Erythroblast (primary cell): ENCODE data around the gene ITGB2.
A peak's percentile ranks its signal among the peaks of the same experiment; 100 is the strongest.

Source experiments
- DNase-seq, 2 experiments: peaks; one replicate each; lab custom pipeline; 2025; lab: John Stamatoyannopoulos, UW
- GATA1 ChIP-seq: IDR thresholded peaks from 2 replicates; pipeline ENCODE4 v1.6.1; 2011; ENCODE audit warnings: low read depth, mild to moderate bottlenecking, control low read depth, low read length, moderate library complexity
- POLR2A ChIP-seq: IDR thresholded peaks from 2 replicates; pipeline ENCODE4 v1.6.1; 2011; ENCODE audit warnings: mild to moderate bottlenecking, low read length

The ITGB2 gene

GRCh38 chr21:44872649-44873355 lies 47.9 kb downstream of the ITGB2 start:
- TF ChIP-seq GATA1 = no peak
- no peak for TF ChIP-seq POLR2A
- peak; percentile 70 to 71 for DNase-seq

GRCh38 chr21:44872323-44872648 lies 48.4 kb downstream of the ITGB2 start:
- TF ChIP-seq GATA1 = no peak
- TF ChIP-seq POLR2A = no peak
- peak in 1 of 2 experiments; percentile 66 for DNase-seq

GRCh38 chr21:44871576-44872269 lies 49.0 kb downstream of the ITGB2 start:
- DNase-seq = peak; percentile 34 to 51
- TF ChIP-seq POLR2A = no peak
- TF ChIP-seq GATA1 = no peak

- peak in 1 of 2 experiments; percentile 56 for DNase-seq
- TF ChIP-seq POLR2A (no peak), GATA1 (no peak)
Observed at GRCh38 chr21:44870748-44871495, 49.8 kb downstream of the ITGB2 start.

GRCh38 chr21:44869781-44870747 lies 50.6 kb downstream of the ITGB2 start:
- peak; percentile 56 to 67 for DNase-seq
- no peak for TF ChIP-seq POLR2A
- no peak for TF ChIP-seq GATA1

GRCh38 chr21:44868707-44869106 lies 52.0 kb downstream of the ITGB2 start:
- no peak for DNase-seq
- no peak for TF ChIP-seq POLR2A
- TF ChIP-seq GATA1 = no peak

- DNase-seq = no peak
- TF ChIP-seq POLR2A (no peak), GATA1 (no peak)
Observed at GRCh38 chr21:44867999-44868700, 52.5 kb downstream of the ITGB2 start.

GRCh38 chr21:44867464-44867863 lies 53.2 kb downstream of the ITGB2 start:
- no peak for DNase-seq

GRCh38 chr21:44866780-44867179 lies 53.9 kb downstream of the ITGB2 start:
- peak in 1 of 2 experiments; percentile 41 for DNase-seq
- TF ChIP-seq GATA1 = no peak
- no peak for TF ChIP-seq POLR2A

More at GRCh38 chr21:44867464-44867863, 53.2 kb downstream of the ITGB2 start:
- TF ChIP-seq GATA1 (no peak), POLR2A (no peak)

GRCh38 chr21:44865561-44866280 lies 55.0 kb downstream of the ITGB2 start:
- DNase-seq = peak in 1 of 2 experiments; percentile 29
- no peak for TF ChIP-seq POLR2A
- no peak for TF ChIP-seq GATA1

GRCh38 chr21:44862869-44863685 lies 57.6 kb downstream of the ITGB2 start:
- TF ChIP-seq GATA1 (no peak), POLR2A (no peak)
- DNase-seq = no peak
